Forelimb muscle (tissue), 1 donor: ENCODE results near the gene GALNT15. TPM values are rescaled to one million over a fixed set of nuclear protein-coding genes. Genes with fewer than 3 reads are reported as not detected.

Experiments used
- polyA plus RNA-seq: library from polyadenylated mRNA; unstranded; fragments of 120-200 nt; gene quantifications from one replicate; pipeline ENCODE4 v1.2.1, GENCODE V29; 2013; ENCODE audit not compliant: insufficient read length

The GALNT15 gene
- polyA plus RNA-seq, 1 donor = 1.1 TPM

Other genes starting within 250 kb of the GALNT15 start
- gene DPH3, start 90.3 kb downstream of the GALNT15 start, polyA plus RNA-seq = 25.8 TPM
- 8.8 TPM for gene OXNAD1, start 90.5 kb downstream of the GALNT15 start, polyA plus RNA-seq